HEK293 (cell line): ENCODE measurements around the gene FBLL1.
"Not testable (repeated sequence)": the region's sequence is repeated elsewhere in the genome, so short reads cannot be mapped to it uniquely, and the experiment has no call there.

ENCODE experiments used
- CTCF ChIA-PET: fragments of 350-600 bp; formaldehyde crosslinking; extraction: SDS; loops from one replicate; lab custom pipeline; 2021; ENCODE audit warnings: antibody characterized with exemption; lab: Yijun Ruan, JAX
- POLR2A ChIA-PET: fragments of 300-600 bp; formaldehyde crosslinking; extraction: SDS; loops from one replicate; lab custom pipeline; 2020; ENCODE audit warnings: antibody characterized with exemption, inconsistent platforms; lab: Yijun Ruan, JAX
- H3K27ac ChIP-seq: fragments of 200-500 bp; sonication (Bioruptor generic); 2 replicates; pipeline ENCODE4 v1.5.1; 2014; ENCODE audit warnings: low read depth, low read length, control low read depth, inconsistent platforms; ENCODE audit errors: extremely low read depth
- H3K36me3 ChIP-seq, 2 experiments: fragments of 200-500 bp in 1 of 2; sonication (Bioruptor generic) in 1 of 2; 1 replicate in 1 of 2; 2 replicates in 1 of 2; pipeline ENCODE4 v1.5.1; 2014 to 2017; ENCODE audit warnings: inconsistent platforms in 2 of 2, low read length in 2 of 2; ENCODE audit not compliant: control insufficient read depth in 2 of 2, insufficient read depth in 1 of 2
- H3K4me1 ChIP-seq: fragments of 200-500 bp; sonication (Bioruptor generic); 2 replicates; pipeline ENCODE4 v1.5.1; 2014; ENCODE audit warnings: mild to moderate bottlenecking, low read length, inconsistent platforms; ENCODE audit not compliant: control insufficient read depth, insufficient read depth
- H3K4me3 ChIP-seq: 2 replicates; pipeline ENCODE4 v1.5.1; 2011; ENCODE audit warnings: low read depth, mild to moderate bottlenecking, control low read depth, low read length, moderate library complexity
- H3K9me3 ChIP-seq: fragments of 200-500 bp; sonication (Bioruptor generic); 2 replicates; pipeline ENCODE4 v1.5.1; 2014; ENCODE audit warnings: low read depth, low read length, inconsistent platforms; ENCODE audit not compliant: control insufficient read depth, insufficient read depth
- EGR2 ChIP-seq: fragments of 450-650 bp; formaldehyde crosslinking; IDR thresholded peaks from 2 replicates; pipeline ENCODE4 v1.5.1; 2016; ENCODE audit warnings: low read depth, missing biosample characterization, missing genetic modification characterization
- KLF1 ChIP-seq: fragments of 450-650 bp; formaldehyde crosslinking; IDR thresholded peaks from 2 replicates; pipeline ENCODE4 v1.5.1; 2016; ENCODE audit warnings: missing biosample characterization, missing genetic modification characterization
- REPIN1 ChIP-seq: fragments of 450-650 bp; formaldehyde crosslinking; IDR thresholded peaks from 2 replicates; pipeline ENCODE4 v1.5.1; 2017; ENCODE audit warnings: missing biosample characterization, missing genetic modification characterization, low read depth
- ZBTB17 ChIP-seq: fragments of 450-650 bp; formaldehyde crosslinking; IDR thresholded peaks from 2 replicates; pipeline ENCODE4 v1.5.1; 2016; ENCODE audit warnings: missing biosample characterization, missing genetic modification characterization
- ZBTB48 ChIP-seq: fragments of 450-650 bp; formaldehyde crosslinking; IDR thresholded peaks from 2 replicates; pipeline ENCODE4 v1.5.1; 2016; ENCODE audit warnings: missing biosample characterization, missing genetic modification characterization
- ZNF302 ChIP-seq: fragments of 450-650 bp; formaldehyde crosslinking; IDR thresholded peaks from 2 replicates; pipeline ENCODE4 v1.5.1; 2016; ENCODE audit warnings: missing biosample characterization, missing genetic modification characterization, low read depth
- ZNF76 ChIP-seq: fragments of 450-650 bp; formaldehyde crosslinking; IDR thresholded peaks from 2 replicates; pipeline ENCODE4; 2016; ENCODE audit warnings: low read depth, missing biosample characterization, missing genetic modification characterization, borderline replicate concordance
- ZNF843 ChIP-seq: fragments of 450-650 bp; formaldehyde crosslinking; IDR thresholded peaks from 2 replicates; pipeline ENCODE4 v1.5.1; 2016; ENCODE audit warnings: missing biosample characterization, missing genetic modification characterization
- ZXDB ChIP-seq: fragments of 450-650 bp; formaldehyde crosslinking; IDR thresholded peaks from 2 replicates; pipeline ENCODE4 v1.5.1; 2016; ENCODE audit warnings: missing biosample characterization, missing genetic modification characterization
- TF ChIP-seq, protein P1 (sequence below): fragments of 450-650 bp; formaldehyde crosslinking; conservative IDR thresholded peaks from 2 replicates; pipeline ENCODE4 v1.5.1; 2016; ENCODE audit warnings: low read depth, missing biosample characterization, missing genetic modification characterization
- TF ChIP-seq, protein P2 (sequence below): fragments of 450-650 bp; formaldehyde crosslinking; IDR thresholded peaks from 2 replicates; pipeline ENCODE4 v1.5.1; 2016; ENCODE audit warnings: missing biosample characterization, missing genetic modification characterization
- TF ChIP-seq, protein P3 (sequence below): fragments of 450-650 bp; formaldehyde crosslinking; IDR thresholded peaks from 2 replicates; pipeline ENCODE4 v1.5.1; 2016; ENCODE audit warnings: missing biosample characterization, missing genetic modification characterization
- TF ChIP-seq, protein P4 (sequence below): fragments of 450-650 bp; formaldehyde crosslinking; IDR thresholded peaks from 2 replicates; pipeline ENCODE4 v1.5.1; 2016; ENCODE audit warnings: missing biosample characterization, missing genetic modification characterization
- TF ChIP-seq, protein P5 (sequence below): fragments of 450-650 bp; formaldehyde crosslinking; IDR thresholded peaks from 2 replicates; pipeline ENCODE4 v1.5.1; 2017; ENCODE audit warnings: missing biosample characterization, missing genetic modification characterization

The FBLL1 gene

DNA sequence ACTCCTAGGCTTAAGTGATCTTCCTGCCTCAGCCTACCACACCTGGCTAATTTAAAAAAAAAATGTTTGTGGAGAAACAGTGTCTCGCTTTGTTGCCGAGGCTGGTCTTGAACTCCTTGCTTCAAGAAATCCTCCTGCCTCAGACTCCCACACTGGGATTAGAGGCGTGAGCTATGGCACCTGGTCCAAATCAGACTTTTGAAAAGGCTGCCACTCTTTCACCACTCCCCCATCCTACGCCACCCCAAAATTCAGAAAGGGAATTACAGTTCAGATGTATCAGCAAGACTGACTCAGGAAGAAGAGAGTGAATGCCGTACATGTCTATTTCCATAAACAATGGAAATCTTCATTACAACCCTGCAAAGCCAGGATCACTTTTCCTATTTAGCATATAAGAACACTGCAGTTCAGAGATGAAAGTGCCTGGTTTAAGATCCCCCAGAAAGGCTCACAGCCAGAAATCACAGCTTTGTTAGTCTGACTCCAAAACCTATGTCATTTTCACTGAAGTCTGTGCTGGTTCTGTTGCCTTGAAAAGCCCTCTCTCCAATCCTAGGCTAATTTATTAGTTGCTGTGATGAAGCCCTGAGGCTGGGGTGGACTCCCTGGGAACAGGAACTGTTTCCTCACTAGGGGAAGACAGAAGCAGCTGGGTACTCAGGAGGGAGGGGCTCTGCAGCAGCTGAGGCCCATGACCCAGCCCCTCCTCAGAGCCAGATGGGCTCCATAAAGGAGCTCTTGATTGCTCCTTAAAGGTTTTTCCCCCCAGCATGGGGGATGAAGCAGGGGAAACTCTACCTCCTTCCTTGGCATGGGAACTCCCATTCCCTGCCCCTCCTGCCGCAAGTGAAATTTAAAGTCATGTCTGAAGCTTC lies 3.1 kb downstream of the FBLL1 start (continued):
- TF ChIP-seq, protein P1, sequence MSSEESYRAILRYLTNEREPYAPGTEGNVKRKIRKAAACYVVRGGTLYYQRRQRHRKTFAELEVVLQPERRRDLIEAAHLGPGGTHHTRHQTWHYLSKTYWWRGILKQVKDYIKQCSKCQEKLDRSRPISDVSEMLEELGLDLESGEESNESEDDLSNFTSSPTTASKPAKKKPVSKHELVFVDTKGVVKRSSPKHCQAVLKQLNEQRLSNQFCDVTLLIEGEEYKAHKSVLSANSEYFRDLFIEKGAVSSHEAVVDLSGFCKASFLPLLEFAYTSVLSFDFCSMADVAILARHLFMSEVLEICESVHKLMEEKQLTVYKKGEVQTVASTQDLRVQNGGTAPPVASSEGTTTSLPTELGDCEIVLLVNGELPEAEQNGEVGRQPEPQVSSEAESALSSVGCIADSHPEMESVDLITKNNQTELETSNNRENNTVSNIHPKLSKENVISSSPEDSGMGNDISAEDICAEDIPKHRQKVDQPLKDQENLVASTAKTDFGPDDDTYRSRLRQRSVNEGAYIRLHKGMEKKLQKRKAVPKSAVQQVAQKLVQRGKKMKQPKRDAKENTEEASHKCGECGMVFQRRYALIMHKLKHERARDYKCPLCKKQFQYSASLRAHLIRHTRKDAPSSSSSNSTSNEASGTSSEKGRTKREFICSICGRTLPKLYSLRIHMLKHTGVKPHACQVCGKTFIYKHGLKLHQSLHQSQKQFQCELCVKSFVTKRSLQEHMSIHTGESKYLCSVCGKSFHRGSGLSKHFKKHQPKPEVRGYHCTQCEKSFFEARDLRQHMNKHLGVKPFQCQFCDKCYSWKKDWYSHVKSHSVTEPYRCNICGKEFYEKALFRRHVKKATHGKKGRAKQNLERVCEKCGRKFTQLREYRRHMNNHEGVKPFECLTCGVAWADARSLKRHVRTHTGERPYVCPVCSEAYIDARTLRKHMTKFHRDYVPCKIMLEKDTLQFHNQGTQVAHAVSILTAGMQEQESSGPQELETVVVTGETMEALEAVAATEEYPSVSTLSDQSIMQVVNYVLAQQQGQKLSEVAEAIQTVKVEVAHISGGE, result no peak
- no peak for TF ChIP-seq REPIN1 (tag by site-specific recombination)
- no peak for TF ChIP-seq ZNF76 (tag by site-specific recombination)
- TF ChIP-seq, all 188 proteins: peak for 0

DNA sequence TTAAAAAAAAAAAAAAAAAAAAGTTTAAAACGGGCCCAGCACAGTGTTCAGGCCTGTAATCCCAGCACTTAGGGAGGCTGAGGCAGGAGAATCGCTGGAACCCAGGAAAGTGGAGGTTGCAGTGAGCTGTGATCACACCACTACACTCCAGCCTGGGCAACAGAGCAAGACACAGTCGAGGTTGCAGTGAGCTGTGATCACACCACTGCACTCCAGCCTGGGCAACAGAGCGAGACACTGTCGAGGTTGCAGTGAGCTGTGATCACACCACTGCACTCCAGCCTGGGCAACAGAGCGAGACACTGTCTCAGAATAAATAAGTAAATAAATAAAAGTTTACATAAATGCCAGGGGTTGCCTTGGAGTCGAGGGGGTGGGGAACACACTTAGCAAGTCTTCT lies 5.2 kb downstream of the FBLL1 start:
- CTCF ChIA-PET, POLR2A ChIA-PET: not testable (repeated sequence)

DNA sequence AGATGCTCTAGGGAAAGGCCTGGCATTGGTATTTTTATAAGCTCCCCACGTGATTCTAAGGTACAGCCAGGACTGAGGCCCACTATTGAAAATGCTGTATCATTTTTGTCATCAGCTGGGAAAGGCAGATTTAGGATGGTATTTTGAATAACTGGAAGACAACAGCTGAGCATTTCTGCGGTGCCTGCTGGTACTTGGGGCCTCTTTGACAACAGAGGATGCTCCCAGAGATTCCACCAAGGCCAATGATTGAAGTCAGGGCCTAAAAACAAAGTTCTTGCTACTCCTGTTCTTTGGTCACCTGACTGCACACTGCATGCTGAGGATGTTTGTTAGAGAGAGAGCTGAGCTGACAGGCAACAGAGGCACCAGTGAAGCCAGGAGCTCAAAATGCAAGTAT lies 8.1 kb downstream of the FBLL1 start:
- H3K4me3 ChIP-seq, result no peak overlapping the region
- no peak for TF ChIP-seq ZNF843 (tag by site-specific recombination)
- TF ChIP-seq ZXDB (tag by site-specific recombination), result no peak
- TF ChIP-seq, protein P2, sequence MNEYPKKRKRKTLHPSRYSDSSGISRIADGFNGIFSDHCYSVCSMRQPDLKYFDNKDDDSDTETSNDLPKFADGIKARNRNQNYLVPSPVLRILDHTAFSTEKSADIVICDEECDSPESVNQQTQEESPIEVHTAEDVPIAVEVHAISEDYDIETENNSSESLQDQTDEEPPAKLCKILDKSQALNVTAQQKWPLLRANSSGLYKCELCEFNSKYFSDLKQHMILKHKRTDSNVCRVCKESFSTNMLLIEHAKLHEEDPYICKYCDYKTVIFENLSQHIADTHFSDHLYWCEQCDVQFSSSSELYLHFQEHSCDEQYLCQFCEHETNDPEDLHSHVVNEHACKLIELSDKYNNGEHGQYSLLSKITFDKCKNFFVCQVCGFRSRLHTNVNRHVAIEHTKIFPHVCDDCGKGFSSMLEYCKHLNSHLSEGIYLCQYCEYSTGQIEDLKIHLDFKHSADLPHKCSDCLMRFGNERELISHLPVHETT (tag by site-specific recombination), result no peak
- TF ChIP-seq, protein P3, sequence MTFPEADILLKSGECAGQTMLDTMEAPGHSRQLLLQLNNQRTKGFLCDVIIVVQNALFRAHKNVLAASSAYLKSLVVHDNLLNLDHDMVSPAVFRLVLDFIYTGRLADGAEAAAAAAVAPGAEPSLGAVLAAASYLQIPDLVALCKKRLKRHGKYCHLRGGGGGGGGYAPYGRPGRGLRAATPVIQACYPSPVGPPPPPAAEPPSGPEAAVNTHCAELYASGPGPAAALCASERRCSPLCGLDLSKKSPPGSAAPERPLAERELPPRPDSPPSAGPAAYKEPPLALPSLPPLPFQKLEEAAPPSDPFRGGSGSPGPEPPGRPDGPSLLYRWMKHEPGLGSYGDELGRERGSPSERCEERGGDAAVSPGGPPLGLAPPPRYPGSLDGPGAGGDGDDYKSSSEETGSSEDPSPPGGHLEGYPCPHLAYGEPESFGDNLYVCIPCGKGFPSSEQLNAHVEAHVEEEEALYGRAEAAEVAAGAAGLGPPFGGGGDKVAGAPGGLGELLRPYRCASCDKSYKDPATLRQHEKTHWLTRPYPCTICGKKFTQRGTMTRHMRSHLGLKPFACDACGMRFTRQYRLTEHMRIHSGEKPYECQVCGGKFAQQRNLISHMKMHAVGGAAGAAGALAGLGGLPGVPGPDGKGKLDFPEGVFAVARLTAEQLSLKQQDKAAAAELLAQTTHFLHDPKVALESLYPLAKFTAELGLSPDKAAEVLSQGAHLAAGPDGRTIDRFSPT, result no peak
- no peak for TF ChIP-seq EGR2 (tag by site-specific recombination)
- TF ChIP-seq KLF1 (tag by site-specific recombination), result no peak
- TF ChIP-seq, all 188 proteins: peak for 0
- Histone ChIP-seq H3K36me3 (no peaks in the 10 kb centered on the region), H3K4me1 (no peaks in the 10 kb centered on the region), H3K27ac (no peak overlapping the region), H3K9me3 (no peaks in the 10 kb centered on the region)
- POLR2A ChIA-PET, result interaction anchor here (0.9 kb wide), 1 partner anchor 43 kb away, joined by 4 read pairs; no protein-coding TSS in a partner anchor
- CTCF ChIA-PET, result interaction anchor here (0.7 to 1.1 kb wide), 2 partner anchors 267 to 1032 kb away, joined by 3 to 4 read pairs; no protein-coding TSS in a partner anchor

More for the DNA sequence above, 5.2 kb downstream of the FBLL1 start:
- H3K4me3 ChIP-seq, H3K4me1 ChIP-seq, H3K9me3 ChIP-seq, H3K36me3 ChIP-seq, H3K27ac ChIP-seq: not testable (repeated sequence)

DNA sequence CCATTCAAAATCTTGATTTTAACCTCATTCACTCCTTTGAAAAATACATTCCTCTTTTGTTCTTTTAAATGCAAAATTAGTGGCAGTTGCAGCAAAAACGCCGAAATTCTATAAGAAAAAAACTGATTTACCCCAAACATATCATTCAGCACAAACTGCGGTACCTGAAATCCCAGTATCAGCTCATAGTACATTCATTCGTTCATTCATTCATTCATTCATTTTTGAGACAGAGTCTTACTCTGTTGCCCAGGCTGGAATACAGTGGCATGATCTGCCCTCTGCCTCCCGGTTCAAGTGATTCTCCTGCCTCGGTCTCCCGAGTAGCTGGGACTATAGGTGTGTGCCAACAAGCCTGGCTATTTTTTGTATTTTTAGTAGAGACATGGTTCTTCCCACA lies 20.4 kb downstream of the FBLL1 start:
- H3K4me1 ChIP-seq, result no peaks in the 10 kb centered on the region
- no peak overlapping the region for H3K4me3 ChIP-seq
- H3K36me3 ChIP-seq, result peaks cover 22 to 40% of the 10 kb centered on the region in 2 experiments
- POLR2A ChIA-PET, result interaction anchor here (0.5 kb wide), 1 partner anchor 165 kb away, joined by 7 read pairs; no protein-coding TSS in a partner anchor
- no peaks in the 10 kb centered on the region for H3K9me3 ChIP-seq
- CTCF ChIA-PET, result interaction anchor here (0.5 kb wide), 1 partner anchor 25 kb away, joined by 5 read pairs; no protein-coding TSS in a partner anchor
- H3K27ac ChIP-seq, result no peak overlapping the region
- TF ChIP-seq, protein P4, sequence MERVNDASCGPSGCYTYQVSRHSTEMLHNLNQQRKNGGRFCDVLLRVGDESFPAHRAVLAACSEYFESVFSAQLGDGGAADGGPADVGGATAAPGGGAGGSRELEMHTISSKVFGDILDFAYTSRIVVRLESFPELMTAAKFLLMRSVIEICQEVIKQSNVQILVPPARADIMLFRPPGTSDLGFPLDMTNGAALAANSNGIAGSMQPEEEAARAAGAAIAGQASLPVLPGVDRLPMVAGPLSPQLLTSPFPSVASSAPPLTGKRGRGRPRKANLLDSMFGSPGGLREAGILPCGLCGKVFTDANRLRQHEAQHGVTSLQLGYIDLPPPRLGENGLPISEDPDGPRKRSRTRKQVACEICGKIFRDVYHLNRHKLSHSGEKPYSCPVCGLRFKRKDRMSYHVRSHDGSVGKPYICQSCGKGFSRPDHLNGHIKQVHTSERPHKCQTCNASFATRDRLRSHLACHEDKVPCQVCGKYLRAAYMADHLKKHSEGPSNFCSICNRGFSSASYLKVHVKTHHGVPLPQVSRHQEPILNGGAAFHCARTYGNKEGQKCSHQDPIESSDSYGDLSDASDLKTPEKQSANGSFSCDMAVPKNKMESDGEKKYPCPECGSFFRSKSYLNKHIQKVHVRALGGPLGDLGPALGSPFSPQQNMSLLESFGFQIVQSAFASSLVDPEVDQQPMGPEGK (tag by site-specific recombination), result no peak
- TF ChIP-seq ZBTB48 (tag by site-specific recombination), result no peak
- TF ChIP-seq ZNF302 (tag by site-specific recombination), result no peak
- TF ChIP-seq ZBTB17 (tag by site-specific recombination), result no peak
- TF ChIP-seq, protein P5, sequence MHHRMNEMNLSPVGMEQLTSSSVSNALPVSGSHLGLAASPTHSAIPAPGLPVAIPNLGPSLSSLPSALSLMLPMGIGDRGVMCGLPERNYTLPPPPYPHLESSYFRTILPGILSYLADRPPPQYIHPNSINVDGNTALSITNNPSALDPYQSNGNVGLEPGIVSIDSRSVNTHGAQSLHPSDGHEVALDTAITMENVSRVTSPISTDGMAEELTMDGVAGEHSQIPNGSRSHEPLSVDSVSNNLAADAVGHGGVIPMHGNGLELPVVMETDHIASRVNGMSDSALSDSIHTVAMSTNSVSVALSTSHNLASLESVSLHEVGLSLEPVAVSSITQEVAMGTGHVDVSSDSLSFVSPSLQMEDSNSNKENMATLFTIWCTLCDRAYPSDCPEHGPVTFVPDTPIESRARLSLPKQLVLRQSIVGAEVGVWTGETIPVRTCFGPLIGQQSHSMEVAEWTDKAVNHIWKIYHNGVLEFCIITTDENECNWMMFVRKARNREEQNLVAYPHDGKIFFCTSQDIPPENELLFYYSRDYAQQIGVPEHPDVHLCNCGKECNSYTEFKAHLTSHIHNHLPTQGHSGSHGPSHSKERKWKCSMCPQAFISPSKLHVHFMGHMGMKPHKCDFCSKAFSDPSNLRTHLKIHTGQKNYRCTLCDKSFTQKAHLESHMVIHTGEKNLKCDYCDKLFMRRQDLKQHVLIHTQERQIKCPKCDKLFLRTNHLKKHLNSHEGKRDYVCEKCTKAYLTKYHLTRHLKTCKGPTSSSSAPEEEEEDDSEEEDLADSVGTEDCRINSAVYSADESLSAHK, result no peak
